HG03095 (cell line): ENCODE data around the gene TMEM91.
"Not testable (repeated sequence)": the region's sequence is repeated elsewhere in the genome, so short reads cannot be mapped to it uniquely, and the experiment has no call there.

ENCODE experiments used
- ATAC-seq: cut with Tn5 transposase; IDR thresholded peaks from one replicate; pipeline ENCODE4 v1.9.1; 2021; ENCODE audit warnings: moderate library complexity; ENCODE audit not compliant: unreplicated experiment

The TMEM91 gene

GRCh38 chr19:41373993-41374392 lies 2.3 kb upstream of the TMEM91 start:
- ATAC-seq = no peak

- no peak for ATAC-seq
Observed at GRCh38 chr19:41376998-41377365, 649 bp downstream of the TMEM91 start.

- ATAC-seq = no peak
Observed at GRCh38 chr19:41377977-41378709, 1.8 kb downstream of the TMEM91 start.

GRCh38 chr19:41381536-41381935 lies 5.2 kb downstream of the TMEM91 start:
- not testable (repeated sequence) for ATAC-seq

- no peak for ATAC-seq
Observed at GRCh38 chr19:41384351-41384750, 8.0 kb downstream of the TMEM91 start.

GRCh38 chr19:41386442-41386841 lies 10.1 kb downstream of the TMEM91 start:
- no peak for ATAC-seq

GRCh38 chr19:41391618-41392017 lies 15.3 kb downstream of the TMEM91 start:
- ATAC-seq = no peak

GRCh38 chr19:41392775-41393174 lies 16.4 kb downstream of the TMEM91 start:
- no peak for ATAC-seq

- no peak for ATAC-seq
Observed at GRCh38 chr19:41395355-41395754, 19.0 kb downstream of the TMEM91 start.

- peak; percentile 78 for ATAC-seq
Observed at GRCh38 chr19:41397086-41398049, 21.0 kb downstream of the TMEM91 start, which contains the start of the genes BCKDHA and EXOSC5. Gene BCKDHA (plus strand): TSS chr19:41397818. CDS start chr19:41397828, 10 bp downstream. Gene EXOSC5 (minus strand): TSS chr19:41397359. CDS start chr19:41397328, 31 bp downstream.

- no peak for ATAC-seq
Observed at GRCh38 chr19:41398050-41398418, 21.7 kb downstream of the TMEM91 start.

- no peak for ATAC-seq
Observed at GRCh38 chr19:41398598-41398997, 22.3 kb downstream of the TMEM91 start.

- ATAC-seq = no peak
Observed at GRCh38 chr19:41399091-41399490, 22.8 kb downstream of the TMEM91 start.

GRCh38 chr19:41399525-41399924 lies 23.2 kb downstream of the TMEM91 start:
- no peak for ATAC-seq

GRCh38 chr19:41401483-41401882 lies 25.1 kb downstream of the TMEM91 start:
- no peak for ATAC-seq

- no peak for ATAC-seq
Observed at GRCh38 chr19:41402010-41402409, 25.7 kb downstream of the TMEM91 start.

GRCh38 chr19:41403181-41403970 lies 27.0 kb downstream of the TMEM91 start:
- ATAC-seq = no peak

- ATAC-seq = no peak
Observed at GRCh38 chr19:41405776-41406175, 29.4 kb downstream of the TMEM91 start.

GRCh38 chr19:41407271-41407670 lies 30.9 kb downstream of the TMEM91 start:
- no peak for ATAC-seq

GRCh38 chr19:41408256-41408655 lies 31.9 kb downstream of the TMEM91 start:
- no peak for ATAC-seq

- ATAC-seq = not testable (repeated sequence)
Observed at GRCh38 chr19:41408846-41409245, 32.5 kb downstream of the TMEM91 start.
